GM12873 (cell line): ENCODE measurements around the gene PDCD6IP.

Experiments
- TF ChIP-seq, protein P1 (sequence below): IDR thresholded peaks from 2 replicates; pipeline ENCODE4 v1.5.1; 2012; ENCODE audit warnings: low read depth, mild to moderate bottlenecking, moderate library complexity, low read length, control low read depth; ENCODE audit not compliant: insufficient read depth; ENCODE audit errors: missing control alignments

Gene PDCD6IP

DNA sequence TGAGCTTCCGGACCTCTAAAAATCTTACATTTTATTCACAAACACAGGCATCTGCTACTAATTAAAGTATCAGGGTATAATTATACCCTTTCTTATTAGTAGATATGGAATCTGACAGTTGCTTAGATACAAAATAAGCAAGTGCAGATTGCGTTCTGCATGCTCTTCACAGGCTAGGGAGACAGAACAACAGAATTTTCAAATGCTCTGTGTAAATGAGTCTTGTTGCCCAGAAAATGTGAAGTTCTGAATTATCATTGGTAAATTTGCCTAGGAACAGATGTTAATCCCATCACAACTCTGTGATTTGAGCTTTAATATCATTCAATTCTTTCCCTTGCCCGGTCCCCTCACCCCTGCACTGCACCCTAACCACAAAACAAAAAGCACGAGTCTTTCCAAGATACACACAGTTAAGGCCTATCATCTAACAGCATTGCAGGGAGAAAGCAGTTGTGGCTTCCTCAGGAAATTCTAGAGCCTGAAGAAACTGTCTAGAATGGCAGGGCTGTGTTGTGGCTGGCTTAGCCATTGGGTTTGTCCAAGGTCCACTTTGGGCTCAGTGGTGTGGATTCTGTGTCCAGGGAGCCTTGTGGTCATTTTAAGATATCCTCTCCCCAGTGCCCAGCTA lies 119.8 kb downstream of the PDCD6IP start:
- TF ChIP-seq, protein P1, sequence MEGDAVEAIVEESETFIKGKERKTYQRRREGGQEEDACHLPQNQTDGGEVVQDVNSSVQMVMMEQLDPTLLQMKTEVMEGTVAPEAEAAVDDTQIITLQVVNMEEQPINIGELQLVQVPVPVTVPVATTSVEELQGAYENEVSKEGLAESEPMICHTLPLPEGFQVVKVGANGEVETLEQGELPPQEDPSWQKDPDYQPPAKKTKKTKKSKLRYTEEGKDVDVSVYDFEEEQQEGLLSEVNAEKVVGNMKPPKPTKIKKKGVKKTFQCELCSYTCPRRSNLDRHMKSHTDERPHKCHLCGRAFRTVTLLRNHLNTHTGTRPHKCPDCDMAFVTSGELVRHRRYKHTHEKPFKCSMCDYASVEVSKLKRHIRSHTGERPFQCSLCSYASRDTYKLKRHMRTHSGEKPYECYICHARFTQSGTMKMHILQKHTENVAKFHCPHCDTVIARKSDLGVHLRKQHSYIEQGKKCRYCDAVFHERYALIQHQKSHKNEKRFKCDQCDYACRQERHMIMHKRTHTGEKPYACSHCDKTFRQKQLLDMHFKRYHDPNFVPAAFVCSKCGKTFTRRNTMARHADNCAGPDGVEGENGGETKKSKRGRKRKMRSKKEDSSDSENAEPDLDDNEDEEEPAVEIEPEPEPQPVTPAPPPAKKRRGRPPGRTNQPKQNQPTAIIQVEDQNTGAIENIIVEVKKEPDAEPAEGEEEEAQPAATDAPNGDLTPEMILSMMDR: no peak
